ENCODE data around the gene JPT2. TPM values are rescaled to one million over a fixed set of nuclear protein-coding genes. Genes with fewer than 3 reads are reported as not detected.
"Not testable (repeated sequence)": the region's sequence is repeated elsewhere in the genome, so short reads cannot be mapped to it uniquely, and the experiment has no call there.

JPT2 gene
- total RNA-seq, 3 donors from 2014 or later: 44.0 to 58.5 (median 57.3) TPM

- TF ChIP-seq, protein P1, sequence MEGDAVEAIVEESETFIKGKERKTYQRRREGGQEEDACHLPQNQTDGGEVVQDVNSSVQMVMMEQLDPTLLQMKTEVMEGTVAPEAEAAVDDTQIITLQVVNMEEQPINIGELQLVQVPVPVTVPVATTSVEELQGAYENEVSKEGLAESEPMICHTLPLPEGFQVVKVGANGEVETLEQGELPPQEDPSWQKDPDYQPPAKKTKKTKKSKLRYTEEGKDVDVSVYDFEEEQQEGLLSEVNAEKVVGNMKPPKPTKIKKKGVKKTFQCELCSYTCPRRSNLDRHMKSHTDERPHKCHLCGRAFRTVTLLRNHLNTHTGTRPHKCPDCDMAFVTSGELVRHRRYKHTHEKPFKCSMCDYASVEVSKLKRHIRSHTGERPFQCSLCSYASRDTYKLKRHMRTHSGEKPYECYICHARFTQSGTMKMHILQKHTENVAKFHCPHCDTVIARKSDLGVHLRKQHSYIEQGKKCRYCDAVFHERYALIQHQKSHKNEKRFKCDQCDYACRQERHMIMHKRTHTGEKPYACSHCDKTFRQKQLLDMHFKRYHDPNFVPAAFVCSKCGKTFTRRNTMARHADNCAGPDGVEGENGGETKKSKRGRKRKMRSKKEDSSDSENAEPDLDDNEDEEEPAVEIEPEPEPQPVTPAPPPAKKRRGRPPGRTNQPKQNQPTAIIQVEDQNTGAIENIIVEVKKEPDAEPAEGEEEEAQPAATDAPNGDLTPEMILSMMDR (IDR thresholded peaks at IDR 0.05): no peak
- Histone ChIP-seq H3K36me3 (ENCODE audit: low read depth) (no peaks in the 10 kb centered on the region), H3K4me1 (ENCODE audit: low read depth) (no peaks in the 10 kb centered on the region), H3K4me3 (no peak overlapping the region), H3K9me3 (no peaks in the 10 kb centered on the region)
- intact Hi-C loops (cut with DNase I, micrococcal nuclease): no loop called here
- ATAC-seq: no peak
- no peak for DNase-seq
Measured at GRCh38 chr16:1731603-1732002, 53.5 kb downstream of the JPT2 start.

- ATAC-seq: no peak
- TF ChIP-seq, protein P1 (IDR thresholded peaks at IDR 0.05): no peak
- Histone ChIP-seq H3K36me3 (ENCODE audit: low read depth) (no peaks in the 10 kb centered on the region), H3K4me1 (ENCODE audit: low read depth) (no peaks in the 10 kb centered on the region), H3K9me3 (no peaks in the 10 kb centered on the region), H3K4me3 (no peak overlapping the region)
- intact Hi-C loops (cut with DNase I, micrococcal nuclease): no loop called here
- DNase-seq: no peak
Measured at GRCh38 chr16:1732071-1732470, 54.0 kb downstream of the JPT2 start.

DNA sequence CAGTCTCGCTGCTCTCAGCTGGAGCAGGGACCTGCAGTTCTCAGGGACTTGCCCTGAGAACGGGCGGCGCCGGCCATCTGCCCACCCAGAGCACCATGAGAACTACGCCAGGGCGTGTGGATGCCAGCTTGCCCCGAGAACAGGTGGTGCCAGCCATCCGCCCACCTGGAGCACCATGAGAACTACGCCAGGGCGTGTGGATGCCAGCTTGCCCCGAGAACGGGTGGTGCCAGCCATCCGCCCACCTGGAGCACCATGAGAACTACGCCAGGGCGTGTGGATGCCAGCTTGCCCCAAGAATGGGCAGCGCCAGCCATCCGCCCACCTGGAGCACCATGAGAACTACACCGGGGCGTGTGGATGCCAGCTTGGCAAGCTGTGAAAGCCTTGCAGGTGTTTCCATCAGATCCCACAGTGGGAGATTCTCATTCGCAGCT lies 54.5 kb downstream of the JPT2 start:
- intact Hi-C loops (cut with DNase I, micrococcal nuclease); DNase-seq; H3K4me3 ChIP-seq; ATAC-seq; H3K4me1 ChIP-seq (ENCODE audit: low read depth); H3K9me3 ChIP-seq; H3K36me3 ChIP-seq (ENCODE audit: low read depth): not testable (repeated sequence)

- Histone ChIP-seq H3K4me1 (ENCODE audit: low read depth) (no peaks in the 10 kb centered on the region), H3K4me3 (no peak overlapping the region), H3K36me3 (ENCODE audit: low read depth) (no peaks in the 10 kb centered on the region), H3K9me3 (no peaks in the 10 kb centered on the region)
- intact Hi-C loops (cut with DNase I, micrococcal nuclease): no loop called here
- TF ChIP-seq, protein P1 (IDR thresholded peaks at IDR 0.05): no peak
- ATAC-seq (no peak), DNase-seq (no peak)
Measured at GRCh38 chr16:1734123-1734522, 56.0 kb downstream of the JPT2 start.

DNA sequence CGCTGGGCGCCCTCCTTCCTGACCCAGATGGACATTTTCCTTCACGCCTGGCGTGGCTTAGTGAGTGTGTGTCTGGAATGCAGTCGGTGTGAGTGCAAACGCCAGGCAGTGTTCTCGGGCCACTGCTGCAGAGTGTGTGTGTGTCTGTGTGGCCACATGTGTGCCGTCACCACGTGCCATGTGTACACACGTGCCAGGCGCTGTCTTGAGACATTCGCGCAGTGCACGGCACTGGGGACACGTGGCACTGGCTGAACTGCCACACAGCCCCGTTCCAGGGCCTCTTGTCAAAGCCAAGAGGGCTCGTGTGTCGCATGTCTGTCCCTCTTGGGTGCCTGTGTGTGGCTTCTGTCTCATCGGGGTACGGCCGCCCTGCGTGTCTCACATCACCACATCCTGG lies 56.7 kb downstream of the JPT2 start:
- Histone ChIP-seq H3K4me3 (no peak overlapping the region), H3K4me1 (ENCODE audit: low read depth) (no peaks in the 10 kb centered on the region), H3K9me3 (no peaks in the 10 kb centered on the region), H3K36me3 (ENCODE audit: low read depth) (no peaks in the 10 kb centered on the region)
- TF ChIP-seq, protein P1 (IDR thresholded peaks at IDR 0.05): no peak
- DNase-seq (no peak), ATAC-seq (no peak)
- intact Hi-C loops (cut with DNase I, micrococcal nuclease): no loop called here

DNA sequence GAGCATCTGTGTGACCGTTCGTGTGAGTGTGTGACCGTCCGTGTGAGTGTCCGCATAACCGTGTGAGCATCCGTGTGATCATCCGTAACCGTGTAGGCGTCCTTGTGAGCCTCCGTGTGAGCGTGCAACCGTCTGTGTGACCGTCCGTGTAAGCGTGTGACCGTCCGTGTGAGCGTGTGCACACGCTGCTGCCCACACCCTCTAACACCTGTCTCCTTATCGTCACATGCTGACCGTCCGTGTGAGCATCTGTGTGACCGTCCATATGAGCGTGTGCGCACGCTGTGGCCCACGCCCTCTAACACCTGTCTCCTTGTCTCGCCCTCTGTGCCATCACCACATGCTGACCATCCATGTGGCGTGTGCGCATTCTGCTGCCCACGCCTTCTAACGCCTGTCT lies 62.2 kb downstream of the JPT2 start:
- TF ChIP-seq, protein P1 (IDR thresholded peaks at IDR 0.05): no peak
- intact Hi-C loops (cut with DNase I, micrococcal nuclease): no loop called here
- DNase-seq: no peak
- Histone ChIP-seq H3K36me3 (ENCODE audit: low read depth) (no peaks in the 10 kb centered on the region), H3K4me3 (no peak overlapping the region), H3K9me3 (no peaks in the 10 kb centered on the region), H3K4me1 (ENCODE audit: low read depth) (no peaks in the 10 kb centered on the region)
- ATAC-seq: no peak

Data from mucosa of descending colon (tissue), 3 donors.